ENCODE measurements around the gene SYNDIG1. TPM values are rescaled to one million over a fixed set of nuclear protein-coding genes. Genes with fewer than 3 reads are reported as not detected.

Gene SYNDIG1
- total and polyA plus RNA-seq, 2 experiments from 2014 or later, result 1.7 to 2.4 TPM

GRCh38 chr20:24465730-24466129, 3.7 kb upstream of the SYNDIG1 start:
- H3K36me3 ChIP-seq, result no peaks in the 10 kb centered on the region
- no peaks in the 10 kb centered on the region for H3K4me1 ChIP-seq (ENCODE audit: low read depth)
- TF ChIP-seq CTCF (IDR thresholded peaks at IDR 0.05; ENCODE audit: low read depth, low read length), result no peak
- peaks cover 59% of the 10 kb centered on the region for H3K27me3 ChIP-seq
- H3K9me3 ChIP-seq (ENCODE audit: low read depth), result no peaks in the 10 kb centered on the region
- no peak overlapping the region for H3K27ac ChIP-seq
- no peak overlapping the region for H3K4me3 ChIP-seq
- peak in 1 of 2 donors; percentile 60 for DNase-seq (ENCODE audit: low read depth in 1 of 2, low spot score in 1 of 2)

GRCh38 chr20:24468401-24469115, 871 bp upstream of the SYNDIG1 start:
- H3K9me3 ChIP-seq (ENCODE audit: low read depth), result no peaks in the 10 kb centered on the region
- H3K27ac ChIP-seq, result no peak overlapping the region
- H3K4me3 ChIP-seq, result peak overlapping the region; percentile 80
- DNase-seq (ENCODE audit: low read depth in 1 of 2, low spot score in 1 of 2), result no peak
- TF ChIP-seq CTCF (IDR thresholded peaks at IDR 0.05; ENCODE audit: low read depth, low read length), result no peak
- H3K27me3 ChIP-seq, result peaks cover 69% of the 10 kb centered on the region
- H3K4me1 ChIP-seq (ENCODE audit: low read depth), result no peaks in the 10 kb centered on the region
- no peaks in the 10 kb centered on the region for H3K36me3 ChIP-seq

GRCh38 chr20:24469894-24470745, 691 bp downstream of the SYNDIG1 start:
- DNase-seq (ENCODE audit: low read depth in 1 of 2, low spot score in 1 of 2), result peak in 1 of 2 donors; percentile 54
- peak overlapping the region; percentile 80 for H3K4me3 ChIP-seq
- peaks cover 55% of the 10 kb centered on the region for H3K27me3 ChIP-seq
- H3K36me3 ChIP-seq, result no peaks in the 10 kb centered on the region
- H3K9me3 ChIP-seq (ENCODE audit: low read depth), result no peaks in the 10 kb centered on the region
- no peak for TF ChIP-seq CTCF (IDR thresholded peaks at IDR 0.05; ENCODE audit: low read depth, low read length)
- no peak overlapping the region for H3K27ac ChIP-seq
- no peaks in the 10 kb centered on the region for H3K4me1 ChIP-seq (ENCODE audit: low read depth)

- H3K27ac ChIP-seq, result no peak overlapping the region
- DNase-seq (ENCODE audit: low read depth in 1 of 2, low spot score in 1 of 2), result peak in 1 of 2 donors; percentile 23
- no peaks in the 10 kb centered on the region for H3K9me3 ChIP-seq (ENCODE audit: low read depth)
- no peak for TF ChIP-seq CTCF (IDR thresholded peaks at IDR 0.05; ENCODE audit: low read depth, low read length)
- peak overlapping the region; percentile 80 for H3K4me3 ChIP-seq
- no peaks in the 10 kb centered on the region for H3K36me3 ChIP-seq
- peaks cover 48% of the 10 kb centered on the region for H3K27me3 ChIP-seq
- H3K4me1 ChIP-seq (ENCODE audit: low read depth), result no peaks in the 10 kb centered on the region
These were observed 1.5 kb downstream of the SYNDIG1 start for GRCh38 chr20:24470746-24471582.

GRCh38 chr20:24472426-24472825, 3.0 kb downstream of the SYNDIG1 start:
- Histone ChIP-seq H3K4me3 (no peak overlapping the region), H3K4me1 (ENCODE audit: low read depth) (no peaks in the 10 kb centered on the region), H3K27me3 (peaks cover 37% of the 10 kb centered on the region), H3K36me3 (no peaks in the 10 kb centered on the region), H3K9me3 (ENCODE audit: low read depth) (no peaks in the 10 kb centered on the region), H3K27ac (no peak overlapping the region)
- no peak for TF ChIP-seq CTCF (IDR thresholded peaks at IDR 0.05; ENCODE audit: low read depth, low read length)
- no peak for DNase-seq (ENCODE audit: low read depth in 1 of 2, low spot score in 1 of 2)

Data from cardiac muscle cell (in vitro differentiated cells and primary cell).